Measurements from ENCODE around the gene RXFP4. TPM values are rescaled to one million over a fixed set of nuclear protein-coding genes. Genes with fewer than 3 reads are reported as not detected.
A peak's percentile ranks its signal among the peaks of the same experiment; 100 is the strongest.

RXFP4 gene
- total and polyA plus RNA-seq, 9 of the 15 experiments (the other 6 are each of a cell fraction or from before 2014, with no cell fraction given), result 0.64 TPM; not detected in 8

- TF ChIP-seq TBL1XR1 (IDR thresholded peaks at IDR 0.05; ENCODE audit: low read length in 2 of 2) (no peak), MGA (IDR thresholded peaks at IDR 0.05) (no peak), RAD21 (CRISPR knock-in tag; conservative IDR thresholded peaks at IDR 0.05 in 1 of 2, IDR thresholded peaks at IDR 0.05 in 1 of 2) (peak; percentile 94 to 96), HNRNPL (IDR thresholded peaks at IDR 0.05; ENCODE audit: low read depth, low read length) (no peak), ZKSCAN3 (CRISPR knock-in tag; IDR thresholded peaks at IDR 0.05) (no peak), POLR3A (IDR thresholded peaks at IDR 0.05; ENCODE audit: borderline replicate concordance, extremely low read depth, insufficient read depth, insufficient read length) (no peak), ILF3 (IDR thresholded peaks at IDR 0.05; ENCODE audit: borderline replicate concordance) (no peak), CC2D1A (IDR thresholded peaks at IDR 0.05) (peak; percentile 86), MLLT1 (IDR thresholded peaks at IDR 0.05) (no peak), ZFP36 (IDR thresholded peaks at IDR 0.05; ENCODE audit: low read depth, low read length, partially characterized antibody) (no peak), GTF2E2 (tag; IDR thresholded peaks at IDR 0.05) (no peak), ZFP30 (CRISPR knock-in tag; IDR thresholded peaks at IDR 0.05; ENCODE audit: borderline replicate concordance) (no peak), IRF2 (CRISPR knock-in tag; IDR thresholded peaks at IDR 0.05) (no peak), ETS2 (tag; IDR thresholded peaks at IDR 0.05; ENCODE audit: borderline replicate concordance, poor library complexity, severe bottlenecking) (no peak), ELF2 (CRISPR knock-in tag; IDR thresholded peaks at IDR 0.05) (no peak)
These were observed 48.0 kb downstream of the RXFP4 start (continued) for GRCh38 chr1:155989242-155990004.
